ENCODE measurements around the gene CEP83. TPM values are rescaled to one million over a fixed set of nuclear protein-coding genes. Genes with fewer than 3 reads are reported as not detected.

The CEP83 gene
- total RNA-seq, 2 donors from 2014 or later = 11.6 to 12.0 TPM

DNA sequence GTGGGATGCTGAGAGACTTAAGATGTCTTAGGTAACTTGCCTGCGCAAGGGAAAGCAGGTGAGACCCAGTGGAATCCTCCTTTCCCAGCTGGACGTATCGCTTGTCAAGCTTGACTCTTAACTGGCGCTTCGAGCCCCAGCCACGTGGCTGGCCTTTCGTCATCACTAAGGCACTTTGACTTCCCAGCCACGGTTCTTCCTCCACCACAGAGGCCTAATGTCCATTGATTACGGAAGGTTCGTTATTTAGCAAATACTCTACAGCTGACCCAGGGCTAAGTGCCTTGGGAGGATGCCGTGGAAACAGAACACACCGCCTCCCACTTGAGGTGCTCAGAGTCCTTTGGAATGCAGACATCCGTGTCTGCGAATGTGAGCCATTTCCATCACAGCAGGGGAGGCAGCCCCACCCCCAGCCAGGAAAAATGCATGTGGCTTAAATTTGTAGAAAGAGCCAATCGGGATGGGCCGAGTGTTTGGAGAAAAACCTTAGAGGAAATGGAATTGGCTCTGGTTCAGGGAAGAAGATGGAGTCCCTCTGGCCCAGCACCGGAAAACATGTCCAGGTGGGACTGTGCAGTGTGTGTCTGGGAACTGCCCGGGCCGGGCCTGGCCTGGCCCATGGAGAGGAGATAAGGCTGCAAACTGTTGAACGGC, 195.6 kb downstream of the CEP83 start:
- DNase-seq (no peak), ATAC-seq (no peak)
- intact Hi-C loops (cut with DNase I) = no loop called here

DNA sequence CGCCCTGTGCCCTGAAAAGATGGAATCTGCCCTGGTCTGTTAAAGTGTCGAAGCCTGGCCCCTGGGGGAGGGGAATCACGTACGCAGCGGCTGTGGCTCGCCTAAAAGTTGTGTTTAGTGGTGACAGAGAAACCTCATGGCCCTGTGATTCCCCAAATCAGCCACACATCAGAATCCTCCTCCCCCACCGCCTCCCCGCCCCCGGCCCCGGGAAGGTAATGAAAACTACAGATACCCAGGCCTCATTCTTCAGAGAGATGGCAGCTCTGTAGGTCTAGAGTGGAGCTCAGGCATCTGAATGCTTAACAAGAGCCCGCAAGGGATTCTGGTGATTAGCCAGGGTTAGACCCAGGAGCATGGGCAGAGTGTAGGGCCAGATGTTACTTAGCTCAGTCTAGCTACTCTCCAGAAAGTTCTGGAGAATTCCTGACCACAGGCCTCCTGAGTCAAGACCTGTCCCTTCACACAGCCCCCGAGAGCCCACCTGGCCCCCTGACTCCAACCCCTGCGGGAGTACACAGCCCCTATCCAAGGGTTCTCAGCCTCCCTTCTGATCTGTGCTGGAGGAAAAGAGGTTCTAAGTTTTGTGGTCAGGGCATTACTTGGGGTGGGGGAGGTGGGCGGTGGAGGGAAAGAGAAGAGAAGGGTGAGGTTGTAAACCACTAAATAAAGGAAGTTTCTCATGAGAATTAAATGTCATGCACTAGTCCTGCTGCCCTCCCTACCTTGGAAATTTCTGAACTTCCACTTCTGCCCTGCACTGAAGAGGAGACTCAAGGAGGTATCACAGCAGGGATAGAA, 196.5 kb downstream of the CEP83 start:
- intact Hi-C loops (cut with DNase I) = no loop called here
- ATAC-seq = peak; percentile 11 to 14
- no peak for DNase-seq

DNA sequence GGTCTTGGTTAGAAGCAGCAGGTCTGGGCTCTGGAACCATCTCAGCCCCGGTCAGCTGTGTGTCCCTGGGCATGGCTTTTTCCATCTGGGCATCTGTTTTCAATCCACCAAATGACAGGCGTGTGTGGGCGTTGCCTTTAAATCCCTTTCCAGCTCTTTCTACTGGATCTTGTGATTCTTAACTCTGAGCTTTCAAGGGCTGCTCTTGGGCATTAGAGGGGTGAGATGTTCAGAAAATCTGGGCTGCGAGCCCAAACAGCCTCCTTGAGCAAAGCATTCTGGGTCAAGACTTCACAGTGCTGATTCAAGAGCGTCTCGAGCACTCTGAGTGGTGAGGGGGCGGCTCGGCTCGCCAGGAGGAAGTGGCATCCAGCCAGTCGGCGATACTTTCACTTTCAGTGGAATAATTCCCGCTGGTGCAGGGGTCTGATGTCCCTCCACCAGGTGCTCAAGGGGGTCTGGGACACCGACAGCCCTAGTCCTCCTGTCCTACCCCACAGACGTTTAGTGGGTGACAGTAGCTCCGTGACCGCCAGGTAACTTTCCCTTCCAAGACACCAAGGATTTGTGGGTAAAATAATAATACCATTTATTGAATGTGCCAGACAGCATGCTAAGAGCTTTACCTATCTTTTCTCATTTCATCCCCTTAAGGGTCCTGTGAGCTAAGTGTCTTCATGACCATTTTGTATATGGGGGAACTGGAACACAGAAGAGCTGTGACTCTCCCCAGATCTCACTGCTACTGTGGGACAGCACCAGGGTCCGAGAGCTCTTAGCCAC, 197.2 kb downstream of the CEP83 start:
- ATAC-seq = peak; percentile 91 to 95
- intact Hi-C loops (cut with DNase I) = no loop called here
- DNase-seq = peak; percentile 88

DNA sequence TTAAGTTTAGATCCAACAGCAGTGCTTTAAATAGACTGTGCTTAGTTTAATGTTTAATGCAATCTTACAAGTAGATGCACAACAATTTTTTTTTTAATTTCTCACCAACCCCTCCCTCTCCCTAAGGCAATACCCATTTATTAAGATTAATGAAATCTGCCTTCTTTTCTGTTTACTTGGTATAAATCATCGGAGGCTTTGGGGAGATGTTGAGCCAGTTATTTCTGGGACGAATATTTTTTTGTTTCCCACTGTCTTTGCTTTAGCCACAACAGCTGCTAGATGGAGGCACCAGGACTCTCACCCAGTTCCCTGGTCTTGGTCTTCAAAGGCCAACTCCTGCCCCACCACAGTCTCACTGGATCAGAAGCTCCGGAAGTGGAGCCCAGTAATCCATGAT, 197.9 kb downstream of the CEP83 start:
- DNase-seq (no peak), ATAC-seq (no peak)
- intact Hi-C loops (cut with DNase I) = no loop called here

DNA sequence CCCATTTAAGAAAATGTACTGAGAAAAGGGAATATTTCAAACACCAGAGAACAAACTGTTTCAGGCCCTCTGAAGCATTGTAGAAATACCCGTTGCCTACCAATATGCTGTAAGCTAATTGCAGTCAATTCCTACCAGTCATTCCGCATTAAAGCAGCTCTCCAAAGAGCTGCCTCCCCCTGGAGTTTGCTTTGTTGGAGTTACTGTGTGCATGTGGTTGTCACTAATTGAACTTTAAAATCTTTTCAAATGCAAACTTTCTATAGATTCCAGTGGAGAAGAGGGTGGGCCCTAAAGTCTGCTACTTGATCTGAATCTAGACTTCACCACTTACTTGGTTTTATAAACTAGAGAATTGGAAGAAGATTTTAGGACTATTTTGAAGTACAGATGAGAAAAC, 198.5 kb downstream of the CEP83 start:
- no peak for ATAC-seq
- no peak for DNase-seq
- intact Hi-C loops (cut with DNase I) = no loop called here

DNA sequence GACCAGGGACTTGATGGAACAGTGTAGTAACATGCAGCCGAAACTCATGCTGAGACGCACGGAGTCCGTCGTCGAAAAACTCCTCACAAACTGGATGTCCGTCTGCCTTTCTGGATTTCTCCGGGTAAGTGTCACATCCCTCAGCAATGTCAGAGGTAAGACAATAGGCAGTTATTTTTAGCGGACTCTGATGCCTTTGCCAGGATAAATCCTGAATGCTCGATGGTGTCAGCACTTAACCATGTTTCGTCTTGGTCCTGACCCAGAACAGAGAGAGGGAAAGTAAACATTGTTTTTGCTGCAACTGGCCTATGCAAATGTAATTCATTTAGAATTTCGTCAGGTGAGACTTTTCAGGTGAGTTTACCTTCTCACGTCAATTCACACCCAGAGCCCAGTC, 198.9 kb downstream of the CEP83 start:
- DNase-seq = no peak
- intact Hi-C loops (cut with DNase I) = no loop called here
- ATAC-seq = peak in 1 of 2 donors; percentile 26

DNA sequence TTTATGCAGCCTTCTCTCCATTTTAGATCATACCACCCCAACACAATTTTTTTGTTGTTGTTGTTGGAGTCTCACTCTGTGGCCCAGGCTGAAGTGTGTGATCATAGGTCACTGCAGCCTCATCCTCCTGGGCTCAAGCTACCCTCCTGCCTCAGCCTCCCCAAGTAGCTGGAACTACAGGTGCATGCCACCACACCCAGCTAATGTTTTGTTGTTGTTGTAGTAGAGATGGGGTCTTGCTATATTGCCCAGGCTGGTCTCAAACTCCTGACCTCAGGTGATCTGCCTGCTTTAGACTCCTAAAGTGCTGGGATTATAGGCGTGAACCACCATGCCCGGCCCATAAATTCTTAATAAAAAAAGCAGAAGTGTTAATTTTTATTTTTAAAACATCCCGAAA, 199.7 kb downstream of the CEP83 start:
- ATAC-seq (no peak), DNase-seq (no peak)
- intact Hi-C loops (cut with DNase I) = no loop called here

DNA sequence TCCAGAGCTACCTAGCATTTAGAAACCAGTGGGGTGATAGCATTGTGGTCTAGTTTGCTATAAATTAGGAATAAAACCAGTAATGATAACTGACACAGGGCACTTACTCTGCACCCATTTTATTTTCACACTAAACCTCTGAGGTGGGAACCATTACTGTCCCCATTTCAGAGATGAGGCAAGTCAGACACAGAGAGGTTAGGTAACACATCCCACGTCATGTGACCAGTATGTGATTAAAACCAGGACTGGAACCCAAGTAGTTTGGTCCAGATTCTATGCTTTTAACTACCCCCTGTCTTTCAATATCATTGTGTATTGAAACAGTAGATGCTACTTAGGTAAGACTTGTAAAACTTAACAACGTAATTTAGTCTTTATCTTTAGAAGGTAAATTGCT, 201.1 kb downstream of the CEP83 start:
- ATAC-seq = no peak
- intact Hi-C loops (cut with DNase I) = no loop called here
- DNase-seq = no peak

Other genes with a start within 250 kb of the CEP83 start
- gene TMCC3, start 190.7 kb upstream of the CEP83 start, total RNA-seq = 1 to 10 TPM; 4.9 to 5.7 TPM

All from left cardiac atrium (tissue), 4 donors.